MCF 10A (cell line): ENCODE measurements around the gene DIP2B. TPM values are rescaled to one million over a fixed set of nuclear protein-coding genes. Genes with fewer than 3 reads are reported as not detected.
A peak's percentile ranks its signal among the peaks of the same experiment; 100 is the strongest.

Source experiments
- BruUV-seq: library from RNA; stranded (reverse); fragments of 400-500 nt; replicated peaks from 2 replicates; lab custom pipeline; 2021; lab: Mats Ljungman, UMichigan
- CTCF ChIA-PET: fragments of 300-600 bp; sonication (Branson Sonifier 250); formaldehyde crosslinking; extraction: SDS; loops from one replicate; lab custom pipeline; 2021; ENCODE audit warnings: antibody characterized with exemption, inconsistent platforms; lab: Yijun Ruan, JAX
- POLR2A ChIA-PET: fragments of 300-600, 350-650 bp; sonication (Branson Sonifier 250); formaldehyde crosslinking; extraction: SDS; loops from one replicate; lab custom pipeline; 2020; ENCODE audit warnings: antibody characterized with exemption, inconsistent platforms; lab: Yijun Ruan, JAX
- DNase-seq: peaks from one replicate; pipeline ENCODE4 v3.0.0-alpha.2; 2018; ENCODE audit not compliant: unreplicated experiment
- H3K27ac Mint-ChIP-seq: one replicate; pipeline ENCODE4 v1.8.0; 2022; ENCODE audit warnings: mild to moderate bottlenecking, low read depth, mixed read lengths; ENCODE audit not compliant: unreplicated experiment
- H3K27me3 Mint-ChIP-seq: one replicate; pipeline ENCODE4 v1.8.0; 2022; ENCODE audit warnings: mixed read lengths; ENCODE audit not compliant: insufficient read depth, unreplicated experiment
- H3K36me3 Mint-ChIP-seq: one replicate; pipeline ENCODE4 v1.8.0; 2022; ENCODE audit warnings: mild to moderate bottlenecking, moderate library complexity, mixed read lengths; ENCODE audit not compliant: insufficient read depth, unreplicated experiment
- H3K4me1 Mint-ChIP-seq: one replicate; pipeline ENCODE4 v1.8.0; 2022; ENCODE audit warnings: mixed read lengths; ENCODE audit not compliant: insufficient read depth, unreplicated experiment
- H3K4me3 Mint-ChIP-seq: one replicate; pipeline ENCODE4 v1.8.0; 2022; ENCODE audit warnings: mild to moderate bottlenecking, moderate library complexity, mixed read lengths; ENCODE audit not compliant: unreplicated experiment
- H3K9me3 Mint-ChIP-seq: one replicate; pipeline ENCODE4 v1.8.0; 2022; ENCODE audit warnings: mixed read lengths; ENCODE audit not compliant: unreplicated experiment
- intact Hi-C: fragments of 100-400 bp; cut with micrococcal nuclease; formaldehyde crosslinking; loops from 2 replicates; pipeline ENCODE4 v1.14.1; 2022
- total RNA-seq: library from RNA; stranded (reverse); gene quantifications from 2 replicates; pipeline ENCODE4 v1.2.3, GENCODE V29; 2022
- TF ChIP-seq, protein P1 (sequence below): fragments of 200-600 bp; IDR thresholded peaks from one replicate; pipeline ENCODE4 v1.8.0; 2022; ENCODE audit warnings: antibody characterized with exemption, mild to moderate bottlenecking; ENCODE audit not compliant: unreplicated experiment

Gene DIP2B
- total RNA-seq, 1 experiment from 2014 or later, result 18.8 TPM

- Mint-ChIP-seq H3K27ac (no peak overlapping the region), H3K9me3 (no peaks in the 10 kb centered on the region), H3K4me1 (peaks cover 13% of the 10 kb centered on the region), H3K27me3 (no peaks in the 10 kb centered on the region), H3K36me3 (peaks cover 13% of the 10 kb centered on the region), H3K4me3 (no peak overlapping the region)
- POLR2A ChIA-PET, result interaction anchor here (0.6 kb wide), 1 partner anchor 1331 kb away, joined by 3 read pairs; no protein-coding TSS in a partner anchor
- BruUV-seq, result no TSS peak
- intact Hi-C loops, result no loop called here
- TF ChIP-seq, protein P1, sequence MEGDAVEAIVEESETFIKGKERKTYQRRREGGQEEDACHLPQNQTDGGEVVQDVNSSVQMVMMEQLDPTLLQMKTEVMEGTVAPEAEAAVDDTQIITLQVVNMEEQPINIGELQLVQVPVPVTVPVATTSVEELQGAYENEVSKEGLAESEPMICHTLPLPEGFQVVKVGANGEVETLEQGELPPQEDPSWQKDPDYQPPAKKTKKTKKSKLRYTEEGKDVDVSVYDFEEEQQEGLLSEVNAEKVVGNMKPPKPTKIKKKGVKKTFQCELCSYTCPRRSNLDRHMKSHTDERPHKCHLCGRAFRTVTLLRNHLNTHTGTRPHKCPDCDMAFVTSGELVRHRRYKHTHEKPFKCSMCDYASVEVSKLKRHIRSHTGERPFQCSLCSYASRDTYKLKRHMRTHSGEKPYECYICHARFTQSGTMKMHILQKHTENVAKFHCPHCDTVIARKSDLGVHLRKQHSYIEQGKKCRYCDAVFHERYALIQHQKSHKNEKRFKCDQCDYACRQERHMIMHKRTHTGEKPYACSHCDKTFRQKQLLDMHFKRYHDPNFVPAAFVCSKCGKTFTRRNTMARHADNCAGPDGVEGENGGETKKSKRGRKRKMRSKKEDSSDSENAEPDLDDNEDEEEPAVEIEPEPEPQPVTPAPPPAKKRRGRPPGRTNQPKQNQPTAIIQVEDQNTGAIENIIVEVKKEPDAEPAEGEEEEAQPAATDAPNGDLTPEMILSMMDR, result no peak
- DNase-seq, result no peak
- CTCF ChIA-PET, result interaction anchor here (0.7 kb wide), 2 partner anchors 31 to 103 kb away, joined by 3 to 5 read pairs; no protein-coding TSS in a partner anchor
These were observed 106.4 kb downstream of the DIP2B start for GRCh38 chr12:50611021-50611744.

GRCh38 chr12:50612882-50613281 is 108.1 kb downstream of the DIP2B start:
- no peak for DNase-seq
- Mint-ChIP-seq H3K9me3 (no peaks in the 10 kb centered on the region), H3K4me1 (peaks cover 21% of the 10 kb centered on the region), H3K27ac (no peak overlapping the region), H3K27me3 (no peaks in the 10 kb centered on the region), H3K36me3 (peaks cover 6% of the 10 kb centered on the region), H3K4me3 (no peak overlapping the region)
- intact Hi-C loops, result no loop called here
- ChIA-PET CTCF (interaction anchor here (0.5 to 0.6 kb wide), 2 partner anchors 78 to 373 kb away, joined by 3 read pairs; no protein-coding TSS in a partner anchor), POLR2A (interaction anchor here (0.8 to 2.7 kb wide), 3 partner anchors 9 to 74 kb away, joined by 3 to 12 read pairs (median 10); no protein-coding TSS in a partner anchor)
- no TSS peak for BruUV-seq
- TF ChIP-seq, protein P1, result no peak

GRCh38 chr12:50613463-50613862 is 108.7 kb downstream of the DIP2B start:
- BruUV-seq, result no TSS peak
- Mint-ChIP-seq H3K27me3 (no peaks in the 10 kb centered on the region), H3K27ac (no peak overlapping the region), H3K36me3 (peaks cover 6% of the 10 kb centered on the region), H3K9me3 (no peaks in the 10 kb centered on the region), H3K4me1 (peaks cover 21% of the 10 kb centered on the region), H3K4me3 (no peak overlapping the region)
- DNase-seq, result no peak
- intact Hi-C loops, result no loop called here
- POLR2A ChIA-PET, result interaction anchor here (0.8 to 2.7 kb wide), 7 partner anchors 10 to 81 kb away, joined by 3 to 12 read pairs (median 5); no protein-coding TSS in a partner anchor
- CTCF ChIA-PET, result no interaction called here
- TF ChIP-seq, protein P1, result no peak

DNA sequence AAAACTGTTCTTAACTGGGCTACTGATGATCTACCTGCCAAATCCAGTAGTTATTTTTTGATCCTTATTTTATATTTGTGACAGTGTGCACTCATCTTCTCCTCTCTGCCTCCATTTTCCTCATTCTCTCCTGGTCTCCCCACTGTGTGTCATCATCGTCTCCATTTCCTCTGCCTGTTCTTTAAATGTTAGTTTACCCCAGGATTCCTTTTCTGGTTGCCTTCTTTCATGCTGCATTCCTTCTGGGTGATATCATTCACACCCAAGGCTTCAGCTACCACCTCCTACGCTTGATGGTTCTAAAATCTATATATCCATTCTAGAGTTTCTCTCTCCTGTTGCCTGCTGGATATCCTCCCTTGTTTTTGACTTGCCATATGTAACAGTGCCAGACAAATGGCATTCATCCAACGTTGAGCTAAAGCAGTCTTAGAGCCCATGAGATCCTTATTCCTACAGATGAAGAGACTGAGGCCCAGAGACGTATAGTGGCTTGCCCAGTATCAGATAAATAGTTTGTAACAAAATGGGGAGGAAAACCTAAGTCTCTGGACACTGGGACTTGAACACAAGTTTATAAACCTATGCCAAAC is 109.5 kb downstream of the DIP2B start:
- no peak overlapping the region for H3K4me3 Mint-ChIP-seq
- peaks cover 5% of the 10 kb centered on the region for H3K36me3 Mint-ChIP-seq
- H3K27ac Mint-ChIP-seq, result no peak overlapping the region
- no TSS peak for BruUV-seq
- peak; percentile 67 for DNase-seq
- POLR2A ChIA-PET, result interaction anchor here (0.9 to 2.7 kb wide), 10 partner anchors 11 to 109 kb away, joined by 3 to 12 read pairs (median 7); partner anchors contain the start of gene DIP2B
- no peaks in the 10 kb centered on the region for H3K9me3 Mint-ChIP-seq
- intact Hi-C loops, result no loop called here
- TF ChIP-seq, protein P1, result no peak
- H3K4me1 Mint-ChIP-seq, result peaks cover 27% of the 10 kb centered on the region
- CTCF ChIA-PET, result interaction anchor here (0.9 to 1.4 kb wide), 2 partner anchors 41 to 77 kb away, joined by 3 to 5 read pairs; no protein-coding TSS in a partner anchor
- H3K27me3 Mint-ChIP-seq, result no peaks in the 10 kb centered on the region
